NCI-H1417 treated with DMSO at 0.1 percent for 48 hours (cell line): ENCODE measurements around the gene PTPRJ.
"Not testable (repeated sequence)": the region's sequence is repeated elsewhere in the genome, so short reads cannot be mapped to it uniquely, and the experiment has no call there.

Experiments used
- DNase-seq: peaks from one replicate; lab custom pipeline; 2025; lab: John Stamatoyannopoulos, UW

PTPRJ gene

GRCh38 chr11:47980088-47980906 lies at the start of gene PTPRJ:
TSS of gene PTPRJ (plus strand) at chr11:47980559. CDS start at chr11:47980913, 354 bp downstream.
- no peak for DNase-seq

GRCh38 chr11:47932544-47932943 lies 47.8 kb upstream of the PTPRJ start:
- DNase-seq = no peak

- DNase-seq = not testable (repeated sequence)
These were observed 46.6 kb upstream of the PTPRJ start for GRCh38 chr11:47933797-47934196.

GRCh38 chr11:47938791-47939560 lies 41.4 kb upstream of the PTPRJ start:
- DNase-seq = no peak

- DNase-seq = no peak
These were observed 39.3 kb upstream of the PTPRJ start for GRCh38 chr11:47940904-47941649.

- no peak for DNase-seq
These were observed 38.3 kb upstream of the PTPRJ start for GRCh38 chr11:47941907-47942558.

GRCh38 chr11:47943721-47944586 lies 36.4 kb upstream of the PTPRJ start:
- no peak for DNase-seq

GRCh38 chr11:47944632-47945031 lies 35.7 kb upstream of the PTPRJ start:
- no peak for DNase-seq

- DNase-seq = no peak
These were observed 33.4 kb upstream of the PTPRJ start for GRCh38 chr11:47946682-47947559.

GRCh38 chr11:47948137-47948536 lies 32.2 kb upstream of the PTPRJ start:
- DNase-seq = no peak

GRCh38 chr11:47949001-47949675 lies 31.2 kb upstream of the PTPRJ start:
- DNase-seq = not testable (repeated sequence)

- no peak for DNase-seq
These were observed 30.0 kb upstream of the PTPRJ start for GRCh38 chr11:47950396-47950795.

- not testable (repeated sequence) for DNase-seq
These were observed 28.9 kb upstream of the PTPRJ start for GRCh38 chr11:47951504-47951903.

- DNase-seq = no peak
These were observed 25.2 kb upstream of the PTPRJ start for GRCh38 chr11:47955061-47955755.

GRCh38 chr11:47960015-47960414 lies 20.3 kb upstream of the PTPRJ start:
- DNase-seq = no peak

- no peak for DNase-seq
These were observed 19.0 kb upstream of the PTPRJ start for GRCh38 chr11:47961383-47961782.

- DNase-seq = no peak
These were observed 15.8 kb upstream of the PTPRJ start for GRCh38 chr11:47964546-47964945.
